Stimulated activated CD8-positive, alpha-beta memory T cell treated with anti-CD3 and anti-CD28 coated beads, Interleukin-4, amount 100 ng/mL, for 48 hours (primary cell): ENCODE measurements around the gene THAP11.
"Not testable (repeated sequence)": the region's sequence is repeated elsewhere in the genome, so short reads cannot be mapped to it uniquely, and the experiment has no call there.

Experiments used
- DNase-seq: peaks from one replicate; pipeline ENCODE4 v3.0.0-alpha.2; 2020

THAP11 gene

DNA sequence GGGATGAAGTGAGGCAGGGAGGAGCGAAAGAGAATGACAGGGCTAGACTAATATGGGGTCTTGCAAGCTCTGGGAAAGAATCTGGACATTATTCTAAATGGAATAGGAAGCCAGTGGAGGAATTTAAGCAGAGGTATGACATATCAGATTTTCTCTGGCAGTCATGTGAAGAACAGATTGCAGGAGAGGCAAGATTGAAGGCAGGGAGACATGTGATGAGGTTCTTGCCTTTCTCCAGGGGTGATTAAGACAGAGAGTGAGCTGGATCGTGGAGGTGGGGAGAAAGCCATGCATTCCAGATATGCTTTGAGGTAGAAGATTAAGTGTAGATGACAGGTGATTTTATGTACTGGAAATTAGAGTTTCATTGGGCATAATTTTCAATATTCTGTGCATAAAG lies 4.3 kb upstream of the THAP11 start:
- no peak for DNase-seq

DNA sequence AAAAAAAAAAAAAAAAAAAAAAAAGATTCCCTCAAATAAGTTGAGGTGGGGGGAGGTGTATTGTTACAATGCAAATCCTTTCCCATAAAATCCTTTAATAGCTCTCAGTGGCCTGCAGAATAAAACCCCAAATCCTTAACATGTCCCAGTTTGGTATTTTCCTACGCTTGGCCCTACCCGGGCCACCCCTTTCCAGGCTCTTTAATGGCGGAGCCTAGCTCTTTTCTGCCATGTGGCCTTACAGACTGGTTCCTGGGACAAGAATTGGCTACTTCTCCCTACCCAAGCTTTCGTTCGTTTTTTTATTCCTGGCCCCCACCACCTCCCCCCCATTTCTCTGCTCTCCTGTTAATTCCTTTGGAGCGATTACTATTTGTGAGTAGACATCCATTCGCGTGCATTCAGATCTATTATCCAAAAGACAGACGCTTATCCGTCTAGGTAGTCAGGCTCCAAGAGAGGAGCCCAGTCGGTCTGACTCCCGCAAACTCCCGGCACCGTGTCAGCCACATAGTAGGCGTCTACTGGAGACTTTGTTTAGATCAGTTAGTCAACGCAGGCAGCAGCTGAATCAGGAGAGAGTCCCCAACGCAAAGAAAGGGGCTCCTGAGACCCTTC lies 813 bp upstream of the THAP11 start:
- no peak for DNase-seq

- DNase-seq = peak; percentile 72
These were observed 606 bp downstream of the THAP11 start for GRCh38 chr16:67842509-67843342.

DNA sequence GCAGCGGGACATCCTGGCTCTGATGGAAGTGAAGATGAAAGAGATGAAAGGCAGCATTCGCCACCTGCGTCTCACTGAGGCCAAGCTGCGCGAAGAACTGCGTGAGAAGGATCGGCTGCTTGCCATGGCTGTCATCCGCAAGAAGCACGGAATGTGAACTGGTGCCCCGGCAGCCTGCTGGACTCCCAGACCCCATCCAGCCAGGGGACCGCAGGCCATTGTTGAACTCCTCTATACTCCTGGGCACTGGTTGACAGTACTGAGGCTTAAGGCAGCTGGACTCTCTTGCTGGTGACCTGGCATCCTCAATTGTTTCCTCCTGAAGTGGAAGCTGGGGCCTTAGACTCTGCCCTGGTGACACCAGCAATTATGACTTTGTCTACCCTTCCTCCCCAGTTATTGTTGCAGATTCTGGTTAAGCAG lies 1.2 kb downstream of the THAP11 start:
- DNase-seq = no peak

DNA sequence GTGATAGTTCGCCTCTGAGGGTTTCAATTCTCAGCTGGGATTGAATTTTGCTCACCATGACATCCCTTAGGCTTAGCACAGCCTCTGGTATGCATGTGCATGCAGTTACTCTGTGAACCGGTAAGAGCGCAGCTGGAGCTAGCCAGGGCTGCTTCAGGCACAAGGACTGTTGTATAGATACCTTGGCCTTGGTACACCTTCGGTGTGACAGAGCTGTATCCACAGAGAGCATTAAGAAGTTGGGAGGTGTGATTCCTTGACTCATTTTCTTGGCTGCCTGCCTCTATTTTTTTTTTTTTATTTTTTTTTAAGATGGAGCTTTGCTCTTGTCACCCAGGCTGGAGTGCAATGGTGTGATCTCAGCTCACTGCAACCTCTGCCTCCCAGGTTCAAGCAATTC lies 2.4 kb downstream of the THAP11 start:
- DNase-seq = no peak

GRCh38 chr16:67845291-67846062 lies 3.4 kb downstream of the THAP11 start:
- no peak for DNase-seq

- no peak for DNase-seq
These were observed 3.9 kb downstream of the THAP11 start for GRCh38 chr16:67846063-67846319.

- DNase-seq = peak; percentile 97
These were observed 4.4 kb downstream of the THAP11 start, which contains the start of gene NUTF2 for GRCh38 chr16:67846320-67847063. TSS of gene NUTF2 (plus strand) at chr16:67846933. CDS start at chr16:67865131, 18,198 bp downstream.

GRCh38 chr16:67847064-67847861 lies 5.1 kb downstream of the THAP11 start, which contains the start of gene CENPT:
TSS of gene CENPT (minus strand) at chr16:67847693. CDS start at chr16:67833859, 13,834 bp downstream.
- DNase-seq = peak; percentile 32

- no peak for DNase-seq
These were observed 6.0 kb downstream of the THAP11 start for GRCh38 chr16:67848118-67848517.

- no peak for DNase-seq
These were observed 11.6 kb downstream of the THAP11 start for GRCh38 chr16:67853670-67854069.

DNA sequence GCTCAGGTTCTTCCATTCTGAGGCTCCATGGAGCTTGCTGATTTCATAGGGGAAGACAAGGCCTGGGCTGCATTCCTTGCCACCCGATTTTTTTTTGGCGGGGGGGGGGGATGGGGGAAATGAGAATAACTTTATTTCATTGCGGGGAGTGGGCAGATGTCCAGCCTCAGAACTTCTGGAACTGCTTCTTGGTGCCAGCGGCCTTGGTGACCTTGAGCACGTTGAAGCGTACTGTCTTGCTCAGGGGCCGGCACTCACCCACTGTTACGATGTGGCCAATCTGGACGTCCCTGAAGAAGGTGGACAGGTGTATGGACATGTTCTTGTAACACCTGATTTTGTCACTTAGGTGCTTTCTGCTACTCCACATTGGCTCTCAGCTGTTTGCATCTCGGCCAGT lies 13.7 kb downstream of the THAP11 start:
- DNase-seq = no peak

DNA sequence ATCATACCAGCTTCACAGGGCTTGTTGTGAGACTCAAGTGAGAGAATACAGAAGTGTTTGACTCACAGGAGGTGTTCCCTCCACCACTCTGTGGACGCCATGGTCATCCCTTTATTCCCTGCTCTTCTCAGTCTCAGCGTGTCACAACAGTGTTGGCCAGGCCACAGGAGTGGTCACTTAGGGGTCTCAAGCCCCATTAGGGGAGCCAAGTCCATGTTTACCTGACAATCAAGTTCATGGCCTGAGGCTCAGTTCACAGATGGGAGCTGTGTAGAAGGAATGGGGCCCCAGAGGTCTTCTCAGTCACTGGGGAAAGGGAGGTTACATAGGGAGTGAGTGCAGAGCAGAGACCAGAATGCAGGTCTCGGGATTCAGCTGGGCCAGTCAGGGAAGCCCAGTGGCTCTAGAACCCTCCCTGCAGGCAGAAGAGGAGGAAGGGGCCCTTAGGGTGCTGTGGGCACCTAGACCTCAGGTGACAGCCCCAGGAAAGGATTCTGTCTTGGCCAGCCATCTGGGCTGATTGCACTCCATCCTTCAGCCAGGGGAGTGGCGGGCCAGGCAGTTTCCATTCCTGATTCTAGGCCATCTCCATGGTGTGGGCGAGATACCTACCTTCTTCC lies 14.9 kb downstream of the THAP11 start:
- no peak for DNase-seq

GRCh38 chr16:67857547-67858233 lies 15.6 kb downstream of the THAP11 start:
- peak; percentile 46 for DNase-seq

GRCh38 chr16:67858500-67858899 lies 16.4 kb downstream of the THAP11 start:
- DNase-seq = no peak

GRCh38 chr16:67860589-67861398 lies 18.7 kb downstream of the THAP11 start:
- no peak for DNase-seq

DNA sequence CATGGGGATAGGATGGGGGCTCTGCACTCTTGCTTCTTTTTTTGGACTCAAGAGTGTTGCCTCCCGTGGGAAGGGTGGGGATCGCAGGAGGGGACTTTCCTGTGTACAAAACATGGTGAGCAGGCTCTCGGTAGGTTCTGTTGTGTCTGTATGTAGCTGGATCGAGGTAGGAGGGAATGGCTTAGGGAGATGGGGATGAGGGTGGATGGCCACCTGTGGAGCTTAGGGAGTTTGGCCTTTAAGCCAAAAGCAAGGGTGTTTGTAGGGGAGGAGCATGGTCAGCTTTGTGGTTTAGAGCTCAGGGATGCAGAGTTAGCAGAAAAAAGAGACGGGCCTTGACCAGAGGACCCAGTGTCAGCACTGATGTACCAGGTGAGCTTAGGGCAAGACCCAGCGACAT lies 19.8 kb downstream of the THAP11 start:
- no peak for DNase-seq

- DNase-seq = no peak
These were observed 20.8 kb downstream of the THAP11 start for GRCh38 chr16:67862623-67863583.

DNA sequence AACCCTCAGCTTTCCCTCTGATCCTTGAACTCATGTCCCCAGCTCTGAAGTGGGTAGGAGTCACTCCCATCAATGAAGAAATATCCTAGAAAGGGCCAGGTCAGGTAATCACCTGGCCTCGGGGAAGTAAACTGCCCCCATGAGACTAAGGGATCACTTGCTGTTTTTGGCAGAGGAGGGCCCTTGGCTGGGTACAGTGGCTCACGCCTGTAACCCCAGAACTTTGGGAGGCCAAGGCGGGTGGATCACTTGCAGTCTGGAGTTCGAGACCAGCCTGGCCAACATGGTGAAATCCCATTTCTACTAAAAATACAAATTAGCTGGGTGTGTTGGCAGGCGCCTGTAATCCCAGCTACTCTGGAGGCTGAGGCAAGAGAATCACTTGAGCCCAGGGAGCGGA lies 21.9 kb downstream of the THAP11 start:
- not testable (repeated sequence) for DNase-seq
